WTC11 (cell line): ENCODE results near the gene CERS1. TPM values are rescaled to one million over a fixed set of nuclear protein-coding genes. Genes with fewer than 3 reads are reported as not detected.

Experiments
- ATAC-seq: fragments of 200-7000 bp; cut with Tn5 transposase; 2 replicates; pipeline ENCODE4 v1.10.0; 2021; ENCODE audit warnings: mild to moderate bottlenecking, moderate library complexity
- CTCF ChIA-PET: fragments of 300-600 bp; sonication (Branson Sonifier 250); formaldehyde crosslinking; loops from one replicate; lab custom pipeline; 2021; ENCODE audit warnings: antibody characterized with exemption; lab: Charles Lee
- POLR2A ChIA-PET: fragments of 350-600 bp; sonication (Branson Sonifier 250); formaldehyde crosslinking; loops from one replicate; lab custom pipeline; 2021; ENCODE audit warnings: antibody characterized with exemption; lab: Charles Lee
- DNase-seq: peaks from one replicate; pipeline ENCODE4 v3.0.0; 2021; ENCODE audit warnings: low spot score
- H3K27ac Mint-ChIP-seq: 2 replicates; pipeline ENCODE4 v1.8.0; 2021; ENCODE audit warnings: mixed read lengths
- H3K27me3 Mint-ChIP-seq: 2 replicates; pipeline ENCODE4 v1.8.0; 2021; ENCODE audit warnings: low read depth, mild to moderate bottlenecking, moderate library complexity, mixed read lengths
- H3K36me3 Mint-ChIP-seq: 2 replicates; pipeline ENCODE4 v1.8.0; 2021; ENCODE audit warnings: mixed read lengths
- H3K4me1 Mint-ChIP-seq: 2 replicates; pipeline ENCODE4 v1.8.0; 2022; ENCODE audit warnings: mixed read lengths
- H3K4me3 Mint-ChIP-seq: 2 replicates; pipeline ENCODE4 v1.8.0; 2021; ENCODE audit warnings: mild to moderate bottlenecking, moderate library complexity, mixed read lengths
- H3K9me3 Mint-ChIP-seq: 2 replicates; pipeline ENCODE4 v1.8.0; 2021; ENCODE audit warnings: mixed read lengths
- ARID4B ChIP-seq: sonication (generic); formaldehyde crosslinking; IDR thresholded peaks from 2 replicates; pipeline ENCODE4 v1.8.0; 2023; ENCODE audit warnings: missing genetic modification reagents, mild to moderate bottlenecking, borderline replicate concordance
- CREM ChIP-seq: sonication (generic); formaldehyde crosslinking; IDR thresholded peaks from 2 replicates; pipeline ENCODE4 v1.8.1; 2022; ENCODE audit warnings: mild to moderate bottlenecking, missing genetic modification reagents, moderate library complexity
- ESRRA ChIP-seq: sonication (generic); formaldehyde crosslinking; IDR thresholded peaks from 2 replicates; pipeline ENCODE4 v1.8.1; 2022; ENCODE audit warnings: mild to moderate bottlenecking, missing genetic modification reagents, borderline replicate concordance
- GRHL2 ChIP-seq: fragments of 250-450 bp; sonication (Bioruptor Pico); IDR thresholded peaks from 2 replicates; pipeline ENCODE4 v1.8.0; 2022; ENCODE audit warnings: mild to moderate bottlenecking, moderate library complexity; ENCODE audit not compliant: insufficient replicate concordance, severe bottlenecking
- IRF2 ChIP-seq: sonication (generic); formaldehyde crosslinking; IDR thresholded peaks from 2 replicates; pipeline ENCODE4 v1.8.0; 2022; ENCODE audit warnings: low read depth, missing genetic modification reagents, borderline replicate concordance
- NFATC4 ChIP-seq: fragments of 250-450 bp; sonication (Bioruptor Pico); IDR thresholded peaks from 2 replicates; pipeline ENCODE4 v1.9.0; 2021; ENCODE audit warnings: mild to moderate bottlenecking
- RORB ChIP-seq: fragments of 250-450 bp; sonication (Bioruptor Pico); IDR thresholded peaks from 2 replicates; pipeline ENCODE4 v1.9.0; 2021; ENCODE audit warnings: mild to moderate bottlenecking
- SMAD3 ChIP-seq: sonication (generic); formaldehyde crosslinking; IDR thresholded peaks from 2 replicates; pipeline ENCODE4 v1.8.0; 2022; ENCODE audit warnings: missing genetic modification reagents, mild to moderate bottlenecking, borderline replicate concordance
- SMAD4 ChIP-seq: sonication (generic); formaldehyde crosslinking; IDR thresholded peaks from 2 replicates; pipeline ENCODE4 v1.8.0; 2022; ENCODE audit warnings: mild to moderate bottlenecking, missing genetic modification reagents
- TCF7 ChIP-seq: sonication (generic); formaldehyde crosslinking; IDR thresholded peaks from 2 replicates; pipeline ENCODE4 v1.8.0; 2022; ENCODE audit warnings: mild to moderate bottlenecking, low read depth, missing genetic modification reagents, moderate library complexity
- ZNF121 ChIP-seq: sonication (generic); formaldehyde crosslinking; IDR thresholded peaks from 2 replicates; pipeline ENCODE4 v1.8.0; 2023; ENCODE audit warnings: missing genetic modification reagents
- total RNA-seq: library from RNA; stranded (reverse); gene quantifications from 3 replicates; pipeline ENCODE4 v1.2.3, GENCODE V29; 2021
- TF ChIP-seq, protein P1 (sequence below): fragments of 250-450 bp; sonication (Bioruptor Pico); IDR thresholded peaks from 2 replicates; pipeline ENCODE4 v1.9.0; 2021; ENCODE audit warnings: moderate library complexity, mild to moderate bottlenecking, inconsistent platforms, borderline replicate concordance
- TF ChIP-seq, protein P2 (sequence below): fragments of 250-450 bp; sonication (Bioruptor Pico); IDR thresholded peaks from 2 replicates; pipeline ENCODE4 v1.9.0; 2021; ENCODE audit warnings: mild to moderate bottlenecking, borderline replicate concordance
- TF ChIP-seq, protein P3 (sequence below): fragments of 200-600 bp; IDR thresholded peaks from 2 replicates; pipeline ENCODE4 v1.8.0; 2022; ENCODE audit warnings: antibody characterized with exemption
- TF ChIP-seq, protein P4 (sequence below): sonication (generic); formaldehyde crosslinking; IDR thresholded peaks from 2 replicates; pipeline ENCODE4 v1.8.0; 2022; ENCODE audit warnings: missing genetic modification reagents

Gene CERS1
- total RNA-seq, 1 experiment from 2014 or later, result 14.7 TPM

GRCh38 chr19:18855647-18856384 lies 40.1 kb downstream of the CERS1 start:
- no peaks in the 10 kb centered on the region for H3K4me1 Mint-ChIP-seq
- peaks cover 66% of the 10 kb centered on the region for H3K36me3 Mint-ChIP-seq
- H3K4me3 Mint-ChIP-seq, result no peak overlapping the region
- POLR2A ChIA-PET, result interaction anchor here (0.6 kb wide), 1 partner anchor 9 kb away, joined by 3 read pairs; no protein-coding TSS in a partner anchor
- TF ChIP-seq ZNF121 (CRISPR knock-in tag) (0 out of 2 replicates have a peak, but pooled peaks have one; percentile 57), TCF7 (CRISPR knock-in tag) (no peak), GRHL2 (no peak), ESRRA (CRISPR knock-in tag) (no peak)
- DNase-seq, result no peak
- H3K27me3 Mint-ChIP-seq, result no peaks in the 10 kb centered on the region
- H3K27ac Mint-ChIP-seq, result peak overlapping the region; percentile 74
- ATAC-seq, result no peak
- CTCF ChIA-PET, result interaction anchor here (0.7 to 5.9 kb wide), 15 partner anchors 8 to 404 kb away, joined by 3 to 45 read pairs (median 4); partner anchors contain the start of genes CERS1 and UPF1
- H3K9me3 Mint-ChIP-seq, result no peaks in the 10 kb centered on the region

DNA sequence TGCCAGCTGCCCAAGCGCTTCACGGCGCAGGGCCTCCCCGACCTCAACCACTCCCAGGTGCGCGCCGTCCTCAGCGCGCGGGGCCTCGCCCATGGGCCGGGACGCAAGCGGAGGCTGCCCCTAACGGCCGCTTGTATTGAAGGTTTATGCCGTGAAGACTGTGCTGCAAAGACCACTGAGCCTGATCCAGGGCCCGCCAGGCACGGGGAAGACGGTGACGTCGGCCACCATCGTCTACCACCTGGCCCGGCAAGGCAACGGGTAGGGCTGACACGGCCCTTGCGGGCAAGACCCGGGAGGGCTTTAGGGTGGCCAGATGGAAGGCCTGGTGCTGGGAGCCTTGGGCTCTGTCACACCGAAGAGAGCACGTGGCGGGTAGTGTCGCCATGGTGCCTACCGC lies 41.0 kb downstream of the CERS1 start:
- CTCF ChIA-PET, result interaction anchor here (1.6 to 5.9 kb wide), 4 partner anchors 8 to 403 kb away, joined by 4 to 45 read pairs (median 5); no protein-coding TSS in a partner anchor
- DNase-seq, result no peak

More for the DNA sequence above, 41.0 kb downstream of the CERS1 start:
- no peak for ATAC-seq
- H3K9me3 Mint-ChIP-seq, result no peaks in the 10 kb centered on the region
- TF ChIP-seq SMAD4 (CRISPR knock-in tag) (no peak), ARID4B (CRISPR knock-in tag) (no peak), IRF2 (no peak), RORB (CRISPR knock-in tag) (no peak), CREM (CRISPR knock-in tag) (no peak), SMAD3 (CRISPR knock-in tag) (no peak), NFATC4 (CRISPR knock-in tag) (no peak)
- TF ChIP-seq, protein P1, sequence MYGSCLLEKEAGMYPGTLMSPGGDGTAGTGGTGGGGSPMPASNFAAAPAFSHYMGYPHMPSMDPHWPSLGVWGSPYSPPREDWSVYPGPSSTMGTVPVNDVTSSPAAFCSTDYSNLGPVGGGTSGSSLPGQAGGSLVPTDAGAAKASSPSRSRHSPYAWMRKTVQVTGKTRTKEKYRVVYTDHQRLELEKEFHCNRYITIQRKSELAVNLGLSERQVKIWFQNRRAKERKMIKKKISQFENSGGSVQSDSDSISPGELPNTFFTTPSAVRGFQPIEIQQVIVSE (CRISPR knock-in tag), result no peak
- TF ChIP-seq, protein P2, sequence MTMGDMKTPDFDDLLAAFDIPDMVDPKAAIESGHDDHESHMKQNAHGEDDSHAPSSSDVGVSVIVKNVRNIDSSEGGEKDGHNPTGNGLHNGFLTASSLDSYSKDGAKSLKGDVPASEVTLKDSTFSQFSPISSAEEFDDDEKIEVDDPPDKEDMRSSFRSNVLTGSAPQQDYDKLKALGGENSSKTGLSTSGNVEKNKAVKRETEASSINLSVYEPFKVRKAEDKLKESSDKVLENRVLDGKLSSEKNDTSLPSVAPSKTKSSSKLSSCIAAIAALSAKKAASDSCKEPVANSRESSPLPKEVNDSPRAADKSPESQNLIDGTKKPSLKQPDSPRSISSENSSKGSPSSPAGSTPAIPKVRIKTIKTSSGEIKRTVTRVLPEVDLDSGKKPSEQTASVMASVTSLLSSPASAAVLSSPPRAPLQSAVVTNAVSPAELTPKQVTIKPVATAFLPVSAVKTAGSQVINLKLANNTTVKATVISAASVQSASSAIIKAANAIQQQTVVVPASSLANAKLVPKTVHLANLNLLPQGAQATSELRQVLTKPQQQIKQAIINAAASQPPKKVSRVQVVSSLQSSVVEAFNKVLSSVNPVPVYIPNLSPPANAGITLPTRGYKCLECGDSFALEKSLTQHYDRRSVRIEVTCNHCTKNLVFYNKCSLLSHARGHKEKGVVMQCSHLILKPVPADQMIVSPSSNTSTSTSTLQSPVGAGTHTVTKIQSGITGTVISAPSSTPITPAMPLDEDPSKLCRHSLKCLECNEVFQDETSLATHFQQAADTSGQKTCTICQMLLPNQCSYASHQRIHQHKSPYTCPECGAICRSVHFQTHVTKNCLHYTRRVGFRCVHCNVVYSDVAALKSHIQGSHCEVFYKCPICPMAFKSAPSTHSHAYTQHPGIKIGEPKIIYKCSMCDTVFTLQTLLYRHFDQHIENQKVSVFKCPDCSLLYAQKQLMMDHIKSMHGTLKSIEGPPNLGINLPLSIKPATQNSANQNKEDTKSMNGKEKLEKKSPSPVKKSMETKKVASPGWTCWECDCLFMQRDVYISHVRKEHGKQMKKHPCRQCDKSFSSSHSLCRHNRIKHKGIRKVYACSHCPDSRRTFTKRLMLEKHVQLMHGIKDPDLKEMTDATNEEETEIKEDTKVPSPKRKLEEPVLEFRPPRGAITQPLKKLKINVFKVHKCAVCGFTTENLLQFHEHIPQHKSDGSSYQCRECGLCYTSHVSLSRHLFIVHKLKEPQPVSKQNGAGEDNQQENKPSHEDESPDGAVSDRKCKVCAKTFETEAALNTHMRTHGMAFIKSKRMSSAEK, result no peak
- TF ChIP-seq, protein P3, sequence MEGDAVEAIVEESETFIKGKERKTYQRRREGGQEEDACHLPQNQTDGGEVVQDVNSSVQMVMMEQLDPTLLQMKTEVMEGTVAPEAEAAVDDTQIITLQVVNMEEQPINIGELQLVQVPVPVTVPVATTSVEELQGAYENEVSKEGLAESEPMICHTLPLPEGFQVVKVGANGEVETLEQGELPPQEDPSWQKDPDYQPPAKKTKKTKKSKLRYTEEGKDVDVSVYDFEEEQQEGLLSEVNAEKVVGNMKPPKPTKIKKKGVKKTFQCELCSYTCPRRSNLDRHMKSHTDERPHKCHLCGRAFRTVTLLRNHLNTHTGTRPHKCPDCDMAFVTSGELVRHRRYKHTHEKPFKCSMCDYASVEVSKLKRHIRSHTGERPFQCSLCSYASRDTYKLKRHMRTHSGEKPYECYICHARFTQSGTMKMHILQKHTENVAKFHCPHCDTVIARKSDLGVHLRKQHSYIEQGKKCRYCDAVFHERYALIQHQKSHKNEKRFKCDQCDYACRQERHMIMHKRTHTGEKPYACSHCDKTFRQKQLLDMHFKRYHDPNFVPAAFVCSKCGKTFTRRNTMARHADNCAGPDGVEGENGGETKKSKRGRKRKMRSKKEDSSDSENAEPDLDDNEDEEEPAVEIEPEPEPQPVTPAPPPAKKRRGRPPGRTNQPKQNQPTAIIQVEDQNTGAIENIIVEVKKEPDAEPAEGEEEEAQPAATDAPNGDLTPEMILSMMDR, result no peak
- TF ChIP-seq, protein P4, sequence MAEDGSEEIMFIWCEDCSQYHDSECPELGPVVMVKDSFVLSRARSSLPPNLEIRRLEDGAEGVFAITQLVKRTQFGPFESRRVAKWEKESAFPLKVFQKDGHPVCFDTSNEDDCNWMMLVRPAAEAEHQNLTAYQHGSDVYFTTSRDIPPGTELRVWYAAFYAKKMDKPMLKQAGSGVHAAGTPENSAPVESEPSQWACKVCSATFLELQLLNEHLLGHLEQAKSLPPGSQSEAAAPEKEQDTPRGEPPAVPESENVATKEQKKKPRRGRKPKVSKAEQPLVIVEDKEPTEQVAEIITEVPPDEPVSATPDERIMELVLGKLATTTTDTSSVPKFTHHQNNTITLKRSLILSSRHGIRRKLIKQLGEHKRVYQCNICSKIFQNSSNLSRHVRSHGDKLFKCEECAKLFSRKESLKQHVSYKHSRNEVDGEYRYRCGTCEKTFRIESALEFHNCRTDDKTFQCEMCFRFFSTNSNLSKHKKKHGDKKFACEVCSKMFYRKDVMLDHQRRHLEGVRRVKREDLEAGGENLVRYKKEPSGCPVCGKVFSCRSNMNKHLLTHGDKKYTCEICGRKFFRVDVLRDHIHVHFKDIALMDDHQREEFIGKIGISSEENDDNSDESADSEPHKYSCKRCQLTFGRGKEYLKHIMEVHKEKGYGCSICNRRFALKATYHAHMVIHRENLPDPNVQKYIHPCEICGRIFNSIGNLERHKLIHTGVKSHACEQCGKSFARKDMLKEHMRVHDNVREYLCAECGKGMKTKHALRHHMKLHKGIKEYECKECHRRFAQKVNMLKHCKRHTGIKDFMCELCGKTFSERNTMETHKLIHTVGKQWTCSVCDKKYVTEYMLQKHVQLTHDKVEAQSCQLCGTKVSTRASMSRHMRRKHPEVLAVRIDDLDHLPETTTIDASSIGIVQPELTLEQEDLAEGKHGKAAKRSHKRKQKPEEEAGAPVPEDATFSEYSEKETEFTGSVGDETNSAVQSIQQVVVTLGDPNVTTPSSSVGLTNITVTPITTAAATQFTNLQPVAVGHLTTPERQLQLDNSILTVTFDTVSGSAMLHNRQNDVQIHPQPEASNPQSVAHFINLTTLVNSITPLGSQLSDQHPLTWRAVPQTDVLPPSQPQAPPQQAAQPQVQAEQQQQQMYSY (CRISPR knock-in tag), result no peak
- no peak overlapping the region for H3K27ac Mint-ChIP-seq
- peaks cover 69% of the 10 kb centered on the region for H3K36me3 Mint-ChIP-seq
- H3K4me3 Mint-ChIP-seq, result no peak overlapping the region
- POLR2A ChIA-PET, result no interaction called here
- no peaks in the 10 kb centered on the region for H3K27me3 Mint-ChIP-seq
- no peaks in the 10 kb centered on the region for H3K4me1 Mint-ChIP-seq
